Measurements from ENCODE around the gene PRMT1. TPM values are rescaled to one million over a fixed set of nuclear protein-coding genes. Genes with fewer than 3 reads are reported as not detected.

The PRMT1 gene
- total RNA-seq, 1 experiment from 2014 or later, result 527 TPM

GRCh38 chr19:49637821-49638738 lies 39.0 kb upstream of the PRMT1 start:
- CTCF ChIA-PET, result interaction anchor here (0.6 to 1.4 kb wide), 6 partner anchors 27 to 131 kb away, joined by 3 to 5 read pairs (median 4); no protein-coding TSS in a partner anchor
- TF ChIP-seq ZNF263 (CRISPR knock-in tag; IDR thresholded peaks at IDR 0.05; ENCODE audit: low read depth) (peak; percentile 80), TEAD4 (CRISPR knock-in tag; IDR thresholded peaks at IDR 0.05) (no peak), CTCF (IDR thresholded peaks at IDR 0.05) (no peak)
- peaks cover 36% of the 10 kb centered on the region for H3K27me3 Mint-ChIP-seq (ENCODE audit: low read depth)
- ATAC-seq, result no peak
- H3K36me3 Mint-ChIP-seq, result no peaks in the 10 kb centered on the region
- H3K9me3 Mint-ChIP-seq, result no peaks in the 10 kb centered on the region
- peaks cover 50% of the 10 kb centered on the region for H3K4me1 Mint-ChIP-seq
- POLR2A ChIA-PET, result interaction anchor here (0.6 to 1.4 kb wide), 3 partner anchors 37 to 45 kb away, joined by 3 to 5 read pairs (median 3); partner anchors contain the start of gene PRMT1
- H3K4me3 Mint-ChIP-seq, result peak overlapping the region; percentile 75
- DNase-seq (ENCODE audit: low spot score), result peak; percentile 67
- H3K27ac Mint-ChIP-seq, result no peak overlapping the region

GRCh38 chr19:49639401-49640112 lies 37.5 kb upstream of the PRMT1 start:
- DNase-seq (ENCODE audit: low spot score) (no peak), ATAC-seq (no peak)
- Mint-ChIP-seq H3K4me3 (peak overlapping the region; percentile 99), H3K4me1 (peaks cover 65% of the 10 kb centered on the region), H3K36me3 (no peaks in the 10 kb centered on the region; the same call in 1 of the 2 replicates), H3K9me3 (no peaks in the 10 kb centered on the region), H3K27me3 (ENCODE audit: low read depth) (peaks cover 36% of the 10 kb centered on the region), H3K27ac (no peak overlapping the region; the same call in 1 of the 2 replicates)
- ChIA-PET CTCF (interaction anchor here (0.8 to 4.7 kb wide), 19 partner anchors 8 to 174 kb away, joined by 3 to 108 read pairs (median 5); partner anchors contain the start of genes CPT1C, FUZ, PRMT1 and RCN3), POLR2A (interaction anchor here (0.6 to 2.1 kb wide), 15 partner anchors 9 to 174 kb away, joined by 3 to 30 read pairs (median 4); partner anchors contain the start of genes AP2A1, FUZ, PRMT1 and PRR12)
- TF ChIP-seq ZNF281 (CRISPR knock-in tag; IDR thresholded peaks at IDR 0.05) (no peak), ZSCAN18 (CRISPR knock-in tag; IDR thresholded peaks at IDR 0.05) (no peak), SOX15 (CRISPR knock-in tag; IDR thresholded peaks at IDR 0.05) (no peak), CDX4 (CRISPR knock-in tag; IDR thresholded peaks at IDR 0.05; ENCODE audit: borderline replicate concordance) (no peak)

- ChIA-PET CTCF (interaction anchor here (0.6 to 4.7 kb wide), 23 partner anchors 9 to 229 kb away, joined by 3 to 108 read pairs (median 4); partner anchors contain the start of genes CPT1C, FUZ, PRMT1 and RCN3), POLR2A (interaction anchor here (0.5 to 2.1 kb wide), 25 partner anchors 9 to 212 kb away, joined by 3 to 30 read pairs (median 4); partner anchors contain the start of genes ADM5, AP2A1, CPT1C and FUZ)
- Mint-ChIP-seq H3K9me3 (no peaks in the 10 kb centered on the region), H3K4me3 (peak within 1 kb of the TSS; percentile 99), H3K36me3 (no peaks in the 10 kb centered on the region; the same call in 1 of the 2 replicates), H3K27ac (peak within 1 kb of the TSS; percentile 99), H3K27me3 (ENCODE audit: low read depth) (peaks cover 32% of the 10 kb centered on the region), H3K4me1 (peaks cover 62% of the 10 kb centered on the region)
- DNase-seq (ENCODE audit: low spot score) (peak; percentile 100), ATAC-seq (peak; percentile 76)
- 0 out of 2 replicates have a peak, but pooled peaks have one; percentile 9 for TF ChIP-seq FOXK1 (CRISPR knock-in tag; IDR thresholded peaks at IDR 0.05)
- no peak for TF ChIP-seq SOX15 (CRISPR knock-in tag; IDR thresholded peaks at IDR 0.05)
- TF ChIP-seq USF2 (CRISPR knock-in tag; IDR thresholded peaks at IDR 0.05), result no peak
- no peak for TF ChIP-seq NR2C2 (CRISPR knock-in tag; IDR thresholded peaks at IDR 0.05)
- no peak for TF ChIP-seq RELA (CRISPR knock-in tag; IDR thresholded peaks at IDR 0.05; ENCODE audit: borderline replicate concordance)
- no peak for TF ChIP-seq JAZF1 (CRISPR knock-in tag; IDR thresholded peaks at IDR 0.05)
- TF ChIP-seq ZNF416 (CRISPR knock-in tag; IDR thresholded peaks at IDR 0.05), result no peak
- no peak for TF ChIP-seq ZNF281 (CRISPR knock-in tag; IDR thresholded peaks at IDR 0.05)
- no peak for TF ChIP-seq TEAD4 (CRISPR knock-in tag; IDR thresholded peaks at IDR 0.05)
These were observed 36.8 kb upstream of the PRMT1 start, which contains the start of gene RRAS for GRCh38 chr19:49640113-49640898. Gene RRAS (minus strand): TSS chr19:49640143. CDS start chr19:49640098, 45 bp downstream.

Measured in WTC11 (cell line).